ENCODE data around the gene SEC11C.

- TF ChIP-seq CTCF (IDR thresholded peaks at IDR 0.05) (no peak), EZH2 (IDR thresholded peaks at IDR 0.05; ENCODE audit: borderline replicate concordance, insufficient read depth, low read depth, low read length, poor library complexity, severe bottlenecking) (no peak)
These were observed 710 bp downstream of the SEC11C start for GRCh38 chr18:59140302-59140885.

All from B cell (primary cell).